ENCODE measurements around the gene RAB40C.

GRCh38 chr16:598823-599739, 9.2 kb downstream of the RAB40C start:
- TF ChIP-seq CTCF (IDR thresholded peaks at IDR 0.05; ENCODE audit: poor library complexity) (no peak), EZH2 (IDR thresholded peaks at IDR 0.05; ENCODE audit: borderline replicate concordance) (no peak)

Measured in hepatocyte (in vitro differentiated cells).